Effector memory CD8-positive, alpha-beta T cell (primary cell): ENCODE data around the gene SNX2.

Source experiments
- ATAC-seq: fragments of 150-1000 bp; cut with Tn5 transposase; replicated peaks from 2 replicates; pipeline ENCODE4 v1.10.0; 2021; ENCODE audit warnings: mild to moderate bottlenecking, moderate library complexity
- DNase-seq, 3 experiments: peaks; one replicate each; pipeline ENCODE4 v3.0.0; 2021
- H3K27ac Mint-ChIP-seq, 2 donors: one replicate each; pipeline ENCODE4 v1.8.0; 2022; ENCODE audit warnings: mild to moderate bottlenecking in 2 of 2, mixed read lengths in 2 of 2, moderate library complexity in 2 of 2
- H3K27me3 Mint-ChIP-seq, 2 donors: one replicate each; pipeline ENCODE4 v1.8.0; 2022; ENCODE audit warnings: mixed read lengths in 2 of 2
- H3K36me3 Mint-ChIP-seq: one replicate; pipeline ENCODE4 v1.8.0; 2022; ENCODE audit warnings: mild to moderate bottlenecking, moderate library complexity, mixed read lengths; ENCODE audit not compliant: insufficient read depth
- H3K4me1 Mint-ChIP-seq, 2 donors: one replicate each; pipeline ENCODE4 v1.8.0; 2022; ENCODE audit warnings: low read depth in 2 of 2, mixed read lengths in 2 of 2
- H3K4me3 Mint-ChIP-seq, 2 donors: one replicate each; pipeline ENCODE4 v1.8.0; 2022; ENCODE audit warnings: mild to moderate bottlenecking in 2 of 2, mixed read lengths in 2 of 2, moderate library complexity in 2 of 2
- H3K9me3 Mint-ChIP-seq, 2 donors: one replicate each; pipeline ENCODE4 v1.8.0; 2022; ENCODE audit warnings: mixed read lengths in 2 of 2
- total RNA-seq, 9 experiments: gene quantifications; one replicate each; lab custom pipeline; 2026; lab: John Stamatoyannopoulos, UW

Gene SNX2
- 49.7 to 69.3 (median 58.0) reads per million in 9 experiments for total RNA-seq

GRCh38 chr5:122774861-122775549 is at the start of gene SNX2:
Gene SNX2, plus strand, starts transcription at chr5:122775080. Its CDS starts 24 bp downstream, at chr5:122775104.
- peak within 1 kb of the TSS; percentile 92 to 98 for H3K4me3 Mint-ChIP-seq
- ATAC-seq: peak; percentile 87
- H3K27me3 Mint-ChIP-seq: no peaks in the 10 kb centered on the region
- H3K4me1 Mint-ChIP-seq: peaks cover 18 to 29% of the 10 kb centered on the region in 2 donors
- H3K9me3 Mint-ChIP-seq: no peaks in the 10 kb centered on the region
- peak; percentile 82 to 86 (median 85) for DNase-seq
- peak within 1 kb of the TSS; percentile 97 to 98 for H3K27ac Mint-ChIP-seq
- H3K36me3 Mint-ChIP-seq: peaks cover 16% of the 10 kb centered on the region

- no peak overlapping the region for H3K27ac Mint-ChIP-seq
- peaks cover 24% of the 10 kb centered on the region in 2 donors for H3K27me3 Mint-ChIP-seq
- ATAC-seq: no peak
- no peaks in the 10 kb centered on the region for H3K4me1 Mint-ChIP-seq
- no peaks in the 10 kb centered on the region for H3K36me3 Mint-ChIP-seq
- no peak for DNase-seq
- no peaks in the 10 kb centered on the region for H3K9me3 Mint-ChIP-seq
- H3K4me3 Mint-ChIP-seq: no peak overlapping the region
Measured at GRCh38 chr5:122727112-122727541, 47.8 kb upstream of the SNX2 start.

- Mint-ChIP-seq H3K4me3 (no peak overlapping the region), H3K27ac (no peak overlapping the region), H3K36me3 (no peaks in the 10 kb centered on the region), H3K27me3 (peaks cover 26 to 30% of the 10 kb centered on the region in 2 donors), H3K9me3 (no peaks in the 10 kb centered on the region), H3K4me1 (no peaks in the 10 kb centered on the region)
- ATAC-seq (no peak), DNase-seq (no peak)
Measured at GRCh38 chr5:122730037-122730436, 44.8 kb upstream of the SNX2 start.

GRCh38 chr5:122730456-122730855 is 44.4 kb upstream of the SNX2 start:
- Mint-ChIP-seq H3K36me3 (no peaks in the 10 kb centered on the region), H3K27ac (no peak overlapping the region), H3K27me3 (peaks cover 30 to 32% of the 10 kb centered on the region in 2 donors), H3K9me3 (no peaks in the 10 kb centered on the region), H3K4me1 (no peaks in the 10 kb centered on the region), H3K4me3 (no peak overlapping the region)
- no peak for DNase-seq
- no peak for ATAC-seq

- Mint-ChIP-seq H3K36me3 (no peaks in the 10 kb centered on the region), H3K27me3 (peaks cover 20 to 30% of the 10 kb centered on the region in 2 donors), H3K27ac (no peak overlapping the region), H3K4me1 (no peaks in the 10 kb centered on the region), H3K4me3 (no peak overlapping the region), H3K9me3 (no peaks in the 10 kb centered on the region)
- no peak for DNase-seq
- no peak for ATAC-seq
Measured at GRCh38 chr5:122736086-122736845, 38.6 kb upstream of the SNX2 start.

GRCh38 chr5:122738088-122738487 is 36.8 kb upstream of the SNX2 start:
- no peak overlapping the region for H3K4me3 Mint-ChIP-seq
- peaks cover 20 to 24% of the 10 kb centered on the region in 2 donors for H3K27me3 Mint-ChIP-seq
- H3K36me3 Mint-ChIP-seq: no peaks in the 10 kb centered on the region
- H3K4me1 Mint-ChIP-seq: no peaks in the 10 kb centered on the region
- no peaks in the 10 kb centered on the region for H3K9me3 Mint-ChIP-seq
- DNase-seq (no peak), ATAC-seq (no peak)
- no peak overlapping the region for H3K27ac Mint-ChIP-seq

GRCh38 chr5:122741681-122742080 is 33.2 kb upstream of the SNX2 start:
- H3K4me3 Mint-ChIP-seq: no peak overlapping the region

GRCh38 chr5:122743261-122743660 is 31.6 kb upstream of the SNX2 start:
- ATAC-seq: no peak
- Mint-ChIP-seq H3K36me3 (no peaks in the 10 kb centered on the region), H3K27ac (no peak overlapping the region), H3K4me3 (no peak overlapping the region), H3K27me3 (peaks cover 6 to 12% of the 10 kb centered on the region in 2 donors), H3K9me3 (no peaks in the 10 kb centered on the region), H3K4me1 (no peaks in the 10 kb centered on the region)
- no peak for DNase-seq

More at GRCh38 chr5:122741681-122742080, 33.2 kb upstream of the SNX2 start:
- DNase-seq: no peak
- Mint-ChIP-seq H3K27ac (no peak overlapping the region), H3K36me3 (no peaks in the 10 kb centered on the region), H3K4me1 (no peaks in the 10 kb centered on the region), H3K27me3 (peaks cover 2 to 5% of the 10 kb centered on the region in 2 donors), H3K9me3 (no peaks in the 10 kb centered on the region)
- no peak for ATAC-seq

- no peaks in the 10 kb centered on the region for H3K36me3 Mint-ChIP-seq
- H3K9me3 Mint-ChIP-seq: no peaks in the 10 kb centered on the region
- ATAC-seq (no peak), DNase-seq (no peak)
- H3K4me1 Mint-ChIP-seq: no peaks in the 10 kb centered on the region
- H3K4me3 Mint-ChIP-seq: no peak overlapping the region
- H3K27me3 Mint-ChIP-seq: peaks cover 6 to 12% of the 10 kb centered on the region in 2 donors
- no peak overlapping the region for H3K27ac Mint-ChIP-seq
Measured at GRCh38 chr5:122745597-122745996, 29.3 kb upstream of the SNX2 start.

GRCh38 chr5:122749886-122750285 is 25.0 kb upstream of the SNX2 start:
- peaks cover 29 to 36% of the 10 kb centered on the region in 2 donors for H3K27me3 Mint-ChIP-seq
- H3K36me3 Mint-ChIP-seq: no peaks in the 10 kb centered on the region
- no peak for DNase-seq
- H3K9me3 Mint-ChIP-seq: no peaks in the 10 kb centered on the region
- no peak overlapping the region for H3K4me3 Mint-ChIP-seq
- ATAC-seq: no peak
- H3K27ac Mint-ChIP-seq: no peak overlapping the region
- H3K4me1 Mint-ChIP-seq: no peaks in the 10 kb centered on the region

GRCh38 chr5:122751293-122751782 is 23.5 kb upstream of the SNX2 start:
- no peaks in the 10 kb centered on the region for H3K9me3 Mint-ChIP-seq
- DNase-seq: no peak
- H3K27ac Mint-ChIP-seq: no peak overlapping the region

GRCh38 chr5:122753500-122753899 is 21.4 kb upstream of the SNX2 start:
- Mint-ChIP-seq H3K36me3 (no peaks in the 10 kb centered on the region), H3K27ac (no peak overlapping the region), H3K27me3 (peaks cover 24 to 34% of the 10 kb centered on the region in 2 donors), H3K4me1 (no peaks in the 10 kb centered on the region), H3K4me3 (no peak overlapping the region), H3K9me3 (no peaks in the 10 kb centered on the region)
- DNase-seq (no peak), ATAC-seq (no peak)

More at GRCh38 chr5:122751293-122751782, 23.5 kb upstream of the SNX2 start:
- peaks cover 36 to 39% of the 10 kb centered on the region in 2 donors for H3K27me3 Mint-ChIP-seq
- no peaks in the 10 kb centered on the region for H3K36me3 Mint-ChIP-seq
- H3K4me1 Mint-ChIP-seq: no peaks in the 10 kb centered on the region
- no peak overlapping the region for H3K4me3 Mint-ChIP-seq
- no peak for ATAC-seq

- H3K27ac Mint-ChIP-seq: no peak overlapping the region
- H3K36me3 Mint-ChIP-seq: peaks cover 2% of the 10 kb centered on the region
- peaks cover 24 to 34% of the 10 kb centered on the region in 2 donors for H3K27me3 Mint-ChIP-seq
- no peak for DNase-seq
- no peaks in the 10 kb centered on the region for H3K4me1 Mint-ChIP-seq
- ATAC-seq: no peak
- H3K4me3 Mint-ChIP-seq: no peak overlapping the region
- no peaks in the 10 kb centered on the region for H3K9me3 Mint-ChIP-seq
Measured at GRCh38 chr5:122755783-122756182, 19.1 kb upstream of the SNX2 start.
